CD4-positive, alpha-beta T cell (primary cell): Measurements from ENCODE around the gene LGR6. TPM values are rescaled to one million over a fixed set of nuclear protein-coding genes. Genes with fewer than 3 reads are reported as not detected.

Source experiments
- ATAC-seq: fragments of 200-7000 bp; cut with Tn5 transposase; one replicate; pipeline ENCODE4 v1.10.0; 2022; ENCODE audit warnings: mild to moderate bottlenecking; ENCODE audit not compliant: poor library complexity
- CTCF ChIA-PET: fragments of 350-600 bp; sonication (Branson Sonifier 250); formaldehyde crosslinking; loops from one replicate; lab custom pipeline; 2021; ENCODE audit warnings: antibody characterized with exemption, inconsistent platforms; lab: Charles Lee
- POLR2A ChIA-PET: fragments of 350-600 bp; sonication (Branson Sonifier 250); formaldehyde crosslinking; loops from one replicate; lab custom pipeline; 2021; ENCODE audit warnings: antibody characterized with exemption, inconsistent platforms; lab: Charles Lee
- DNase-seq, 14 experiments: peaks; one replicate each; pipeline ENCODE4 v3.0.0-alpha.2; 2013 to 2020; ENCODE audit warnings: mixed read lengths in 2 of 14
- H3K27ac ChIP-seq, 2 donors: one replicate each; pipeline versions ENCODE4 v1.5.1 to v1.7.0; 2013; ENCODE audit warnings: low read length in 2 of 2, low read depth in 1 of 2, mild to moderate bottlenecking in 1 of 2
- H3K27me3 ChIP-seq, 2 experiments: 1 replicate in 1 of 2; 2 replicates in 1 of 2; pipeline versions ENCODE4 v1.6.1 to v1.7.0; 2013; ENCODE audit warnings: low read length in 2 of 2, control low read depth in 1 of 2, mild to moderate bottlenecking in 1 of 2, moderate library complexity in 1 of 2; ENCODE audit not compliant: insufficient read depth in 2 of 2, control insufficient read depth in 1 of 2
- H3K36me3 ChIP-seq: one replicate; pipeline ENCODE4 v1.6.1; 2013; ENCODE audit warnings: low read length, control low read depth; ENCODE audit not compliant: insufficient read depth
- H3K4me1 ChIP-seq: one replicate; pipeline ENCODE4 v1.6.1; 2013; ENCODE audit warnings: low read length, control low read depth; ENCODE audit not compliant: insufficient read depth
- H3K4me3 ChIP-seq: one replicate; pipeline ENCODE4 v1.5.1; 2013; ENCODE audit warnings: mild to moderate bottlenecking, low read length, moderate library complexity
- H3K9me3 ChIP-seq, 2 experiments: 1 replicate in 1 of 2; 2 replicates in 1 of 2; pipeline versions ENCODE4 v1.6.1 to v1.7.0; 2013; ENCODE audit warnings: low read length in 2 of 2, mild to moderate bottlenecking in 2 of 2, control low read depth in 1 of 2, moderate library complexity in 1 of 2; ENCODE audit not compliant: control insufficient read depth in 1 of 2, insufficient read depth in 1 of 2
- H3K27ac Mint-ChIP-seq: one replicate; pipeline ENCODE4 v1.8.0; 2020; ENCODE audit warnings: mixed read lengths
- H3K27me3 Mint-ChIP-seq: one replicate; pipeline ENCODE4 v1.8.0; 2021; ENCODE audit warnings: mixed read lengths
- H3K36me3 Mint-ChIP-seq: one replicate; pipeline ENCODE4 v1.8.0; 2021; ENCODE audit warnings: low read depth, mixed read lengths
- H3K4me1 Mint-ChIP-seq: one replicate; pipeline ENCODE4 v1.8.0; 2021; ENCODE audit warnings: low read depth, mixed read lengths
- H3K4me3 Mint-ChIP-seq: one replicate; pipeline ENCODE4 v1.8.0; 2020; ENCODE audit warnings: mild to moderate bottlenecking, mixed read lengths
- H3K9me3 Mint-ChIP-seq: one replicate; pipeline ENCODE4 v1.8.0; 2020; ENCODE audit warnings: mixed read lengths
- CTCF ChIP-seq: fragments of 200-600 bp; IDR thresholded peaks from one replicate; pipeline ENCODE4 v1.8.0; 2022; ENCODE audit warnings: antibody characterized with exemption, mild to moderate bottlenecking
- intact Hi-C, 2 experiments: fragments of 100-400 bp; cut with DNase I in 1 of 2; cut with micrococcal nuclease in 1 of 2; formaldehyde crosslinking; loops; one replicate each; pipeline versions ENCODE4 v1.15.1 to v1.9.0; 2023 to 2025; cut with DNase I, micrococcal nuclease
- total RNA-seq, 174 experiments: library from RNA in 2 of 174; stranded (reverse) in 2 of 174; gene quantifications; one replicate each; pipeline ENCODE4 v1.2.3 and lab custom pipeline; 2021 to 2026

Gene LGR6
- total RNA-seq, 2 experiments from 2014 or later, result 0.19 to 0.45 TPM

- DNase-seq (no peak), ATAC-seq (no peak)
- peaks cover 50 to 52% of the 10 kb centered on the region in 2 experiments for H3K27me3 ChIP-seq
- TF ChIP-seq CTCF, result no peak
- H3K36me3 Mint-ChIP-seq, result no peaks in the 10 kb centered on the region
- H3K27ac ChIP-seq, result no peak overlapping the region
- H3K4me1 ChIP-seq, result peaks cover 5% of the 10 kb centered on the region
- H3K9me3 ChIP-seq, result peaks cover 0 to 5% of the 10 kb centered on the region in 2 experiments
- ChIA-PET CTCF (interaction anchor here (0.6 kb wide), 1 partner anchor 180 kb away, joined by 3 read pairs; no protein-coding TSS in a partner anchor), POLR2A (no interaction called here)
- H3K27ac Mint-ChIP-seq, result no peak overlapping the region
- H3K36me3 ChIP-seq, result no peaks in the 10 kb centered on the region
- H3K27me3 Mint-ChIP-seq, result peaks cover 76% of the 10 kb centered on the region
- H3K9me3 Mint-ChIP-seq, result no peaks in the 10 kb centered on the region
- intact Hi-C loops, result no loop called here
- H3K4me3 ChIP-seq, result no peak overlapping the region
- H3K4me1 Mint-ChIP-seq, result peaks cover 5% of the 10 kb centered on the region
- no peak overlapping the region for H3K4me3 Mint-ChIP-seq
Measured at GRCh38 chr1:202213361-202214088, 19.9 kb downstream of the LGR6 start.

GRCh38 chr1:202214089-202214843, 20.7 kb downstream of the LGR6 start:
- peaks cover 5% of the 10 kb centered on the region for H3K4me1 ChIP-seq
- H3K4me1 Mint-ChIP-seq, result peaks cover 5% of the 10 kb centered on the region
- ChIA-PET POLR2A (no interaction called here), CTCF (interaction anchor here (0.6 kb wide), 1 partner anchor 22 kb away, joined by 3 read pairs; no protein-coding TSS in a partner anchor)
- H3K4me3 Mint-ChIP-seq, result no peak overlapping the region
- peaks cover 47 to 50% of the 10 kb centered on the region in 2 experiments for H3K27me3 ChIP-seq
- no peaks in the 10 kb centered on the region for H3K36me3 Mint-ChIP-seq
- no peak overlapping the region for H3K27ac Mint-ChIP-seq
- DNase-seq, result no peak
- no peak overlapping the region for H3K27ac ChIP-seq
- H3K9me3 ChIP-seq, result peaks cover 0 to 5% of the 10 kb centered on the region in 2 experiments
- peaks cover 82% of the 10 kb centered on the region for H3K27me3 Mint-ChIP-seq
- no peaks in the 10 kb centered on the region for H3K9me3 Mint-ChIP-seq
- H3K4me3 ChIP-seq, result peak overlapping the region; percentile 14
- H3K36me3 ChIP-seq, result no peaks in the 10 kb centered on the region
- no peak for ATAC-seq
- intact Hi-C loops, result no loop called here
- TF ChIP-seq CTCF, result no peak

GRCh38 chr1:202215472-202216130, 22.0 kb downstream of the LGR6 start:
- peaks cover 39 to 44% of the 10 kb centered on the region in 2 experiments for H3K27me3 ChIP-seq
- POLR2A ChIA-PET, result no interaction called here

More at GRCh38 chr1:202215472-202216130, 22.0 kb downstream of the LGR6 start:
- H3K27ac ChIP-seq, result no peak overlapping the region
- no peaks in the 10 kb centered on the region for H3K9me3 Mint-ChIP-seq
- no peaks in the 10 kb centered on the region for H3K36me3 ChIP-seq
- ATAC-seq (no peak), DNase-seq (no peak)
- no peaks in the 10 kb centered on the region for H3K36me3 Mint-ChIP-seq
- no peak overlapping the region for H3K27ac Mint-ChIP-seq
- peaks cover 0 to 5% of the 10 kb centered on the region in 2 experiments for H3K9me3 ChIP-seq
- peaks cover 5% of the 10 kb centered on the region for H3K4me1 ChIP-seq
- H3K4me1 Mint-ChIP-seq, result peaks cover 5% of the 10 kb centered on the region
- TF ChIP-seq CTCF, result no peak
- H3K27me3 Mint-ChIP-seq, result peaks cover 79% of the 10 kb centered on the region
- no peak overlapping the region for H3K4me3 ChIP-seq
- intact Hi-C loops, result no loop called here
- CTCF ChIA-PET, result no interaction called here
- no peak overlapping the region for H3K4me3 Mint-ChIP-seq
